Measurements from ENCODE around the gene AFAP1. TPM values are rescaled to one million over a fixed set of nuclear protein-coding genes. Genes with fewer than 3 reads are reported as not detected.

AFAP1 gene
- polyA plus RNA-seq, 1 donor (not counting 4 experiments of a cell fraction or from before 2014, with no cell fraction given): 7.6 TPM

DNA sequence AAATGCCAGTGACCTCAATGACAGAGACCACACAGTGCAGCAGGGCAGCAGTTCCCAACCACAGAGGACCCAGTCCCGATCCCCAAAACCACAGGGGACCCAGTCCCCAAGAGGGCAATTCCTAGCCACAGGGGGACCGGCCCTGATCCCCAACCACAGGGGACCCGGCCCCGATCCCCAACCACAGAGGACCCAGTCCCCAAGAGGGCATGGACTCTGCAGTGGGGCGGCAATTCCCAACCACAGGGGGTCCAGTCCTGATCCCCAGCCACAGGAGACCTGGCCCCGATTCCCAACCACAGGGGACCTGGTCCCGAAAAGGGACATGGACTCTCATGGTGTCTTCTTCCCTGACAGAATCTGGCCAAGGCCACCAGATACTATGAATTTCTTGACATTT is 136.3 kb downstream of the AFAP1 start:
- Histone ChIP-seq H3K9me1 (ENCODE audit: control insufficient read depth, extremely low read depth, insufficient read depth, low read length) (no peaks in the 10 kb centered on the region), H2AFZ (ENCODE audit: control insufficient read depth, low read length) (no peak overlapping the region), H3K9ac (ENCODE audit: control insufficient read depth, extremely low read depth, insufficient read depth, low read length) (no peak overlapping the region), H4K20me1 (ENCODE audit: control insufficient read depth, extremely low read depth, insufficient read depth, low read length) (no peaks in the 10 kb centered on the region), H3K27ac (ENCODE audit: control insufficient read depth, insufficient read depth, low read length) (no peak overlapping the region), H3K4me1 (ENCODE audit: control insufficient read depth, extremely low read depth, insufficient read depth, low read length) (peaks cover 5% of the 10 kb centered on the region), H3K4me3 (ENCODE audit: control insufficient read depth in 2 of 3, extremely low read depth in 1 of 3, insufficient read depth in 2 of 3, low read depth in 1 of 3, low read length in 3 of 3) (no peak overlapping the region), H3K9me3 (ENCODE audit: control insufficient read depth, low read depth, low read length) (peaks cover 12% of the 10 kb centered on the region), H3K4me2 (ENCODE audit: control insufficient read depth, extremely low read depth, insufficient read depth, low read depth, low read length) (no peak overlapping the region), H3K36me3 (ENCODE audit: control insufficient read depth in 2 of 2, extremely low read depth in 1 of 2, insufficient read depth in 2 of 2, low read length in 2 of 2) (peaks cover 29 to 40% of the 10 kb centered on the region in 2 experiments), H3K79me2 (ENCODE audit: control insufficient read depth, insufficient read depth, low read length) (no peaks in the 10 kb centered on the region), H3K27me3 (ENCODE audit: control insufficient read depth, extremely low read depth, insufficient read depth, low read length) (no peaks in the 10 kb centered on the region)
- DNase-seq (ENCODE audit: low read depth, low spot score) (no peak), FAIRE-seq (no peak)
- TF ChIP-seq, protein P1, sequence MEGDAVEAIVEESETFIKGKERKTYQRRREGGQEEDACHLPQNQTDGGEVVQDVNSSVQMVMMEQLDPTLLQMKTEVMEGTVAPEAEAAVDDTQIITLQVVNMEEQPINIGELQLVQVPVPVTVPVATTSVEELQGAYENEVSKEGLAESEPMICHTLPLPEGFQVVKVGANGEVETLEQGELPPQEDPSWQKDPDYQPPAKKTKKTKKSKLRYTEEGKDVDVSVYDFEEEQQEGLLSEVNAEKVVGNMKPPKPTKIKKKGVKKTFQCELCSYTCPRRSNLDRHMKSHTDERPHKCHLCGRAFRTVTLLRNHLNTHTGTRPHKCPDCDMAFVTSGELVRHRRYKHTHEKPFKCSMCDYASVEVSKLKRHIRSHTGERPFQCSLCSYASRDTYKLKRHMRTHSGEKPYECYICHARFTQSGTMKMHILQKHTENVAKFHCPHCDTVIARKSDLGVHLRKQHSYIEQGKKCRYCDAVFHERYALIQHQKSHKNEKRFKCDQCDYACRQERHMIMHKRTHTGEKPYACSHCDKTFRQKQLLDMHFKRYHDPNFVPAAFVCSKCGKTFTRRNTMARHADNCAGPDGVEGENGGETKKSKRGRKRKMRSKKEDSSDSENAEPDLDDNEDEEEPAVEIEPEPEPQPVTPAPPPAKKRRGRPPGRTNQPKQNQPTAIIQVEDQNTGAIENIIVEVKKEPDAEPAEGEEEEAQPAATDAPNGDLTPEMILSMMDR (optimal IDR thresholded peaks at IDR 0.05 in 1 of 3, IDR thresholded peaks at IDR 0.05 in 1 of 3, conservative IDR thresholded peaks at IDR 0.05 in 1 of 3; ENCODE audit: extremely low read depth in 1 of 3, insufficient read depth in 2 of 3, low read length in 3 of 3): no peak
- TF ChIP-seq EZH2 (IDR thresholded peaks at IDR 0.05; ENCODE audit: low read length): no peak
- dilution Hi-C loops (cut with MboI; ENCODE audit: extremely low pct_ligation_motif_present, low sequenced_read_pairs): no loop called here

DNA sequence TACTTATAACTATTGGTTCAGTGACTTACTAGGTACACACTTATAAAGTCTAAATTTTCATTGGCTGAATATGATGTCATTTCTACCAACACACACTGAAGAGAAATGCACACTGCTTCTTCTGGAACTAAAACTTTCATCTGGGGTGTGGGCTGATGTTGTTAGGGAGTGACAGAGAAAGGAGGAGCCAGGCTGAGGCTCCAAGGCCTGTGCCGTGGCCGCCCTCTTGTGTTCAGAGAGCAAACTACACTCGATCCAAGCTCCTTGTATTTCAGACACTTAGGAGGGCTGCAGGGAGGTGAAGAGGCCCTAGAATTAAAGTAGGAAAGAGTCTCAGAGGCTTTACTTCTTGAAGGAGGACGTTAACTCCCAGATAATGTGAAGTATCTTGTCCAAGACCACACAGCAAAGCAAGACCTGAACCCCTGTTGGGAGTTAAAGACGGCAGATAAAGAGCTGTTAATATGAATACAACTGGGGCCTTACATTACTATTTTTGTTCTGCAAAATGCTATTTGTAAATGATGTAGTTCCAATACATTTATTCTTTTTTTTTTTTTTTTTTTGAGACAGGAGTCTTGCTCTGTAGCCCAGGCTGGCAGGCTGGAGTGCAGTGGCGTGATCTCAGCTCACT is 137.5 kb downstream of the AFAP1 start:
- DNase-seq (ENCODE audit: low read depth, low spot score) (peak; percentile 52), FAIRE-seq (peak; percentile 82)
- H3K79me2 ChIP-seq (ENCODE audit: control insufficient read depth, insufficient read depth, low read length): no peaks in the 10 kb centered on the region
- H3K4me1 ChIP-seq (ENCODE audit: control insufficient read depth, extremely low read depth, insufficient read depth, low read length): peaks cover 5% of the 10 kb centered on the region
- no peak overlapping the region for H3K4me3 ChIP-seq (ENCODE audit: control insufficient read depth in 2 of 3, extremely low read depth in 1 of 3, insufficient read depth in 2 of 3, low read depth in 1 of 3, low read length in 3 of 3)
- peaks cover under 1% of the 10 kb centered on the region for H3K9me3 ChIP-seq (ENCODE audit: control insufficient read depth, low read depth, low read length)
- no peaks in the 10 kb centered on the region for H3K27me3 ChIP-seq (ENCODE audit: control insufficient read depth, extremely low read depth, insufficient read depth, low read length)
- no peaks in the 10 kb centered on the region for H4K20me1 ChIP-seq (ENCODE audit: control insufficient read depth, extremely low read depth, insufficient read depth, low read length)
- TF ChIP-seq EZH2 (IDR thresholded peaks at IDR 0.05; ENCODE audit: low read length): no peak
- TF ChIP-seq, protein P1 (optimal IDR thresholded peaks at IDR 0.05 in 1 of 3, IDR thresholded peaks at IDR 0.05 in 1 of 3, conservative IDR thresholded peaks at IDR 0.05 in 1 of 3; ENCODE audit: extremely low read depth in 1 of 3, insufficient read depth in 2 of 3, low read length in 3 of 3): peak; percentile 81 to 96 (median 92)
- H3K36me3 ChIP-seq (ENCODE audit: control insufficient read depth in 2 of 2, extremely low read depth in 1 of 2, insufficient read depth in 2 of 2, low read length in 2 of 2): peaks cover 23 to 36% of the 10 kb centered on the region in 2 experiments
- no peak overlapping the region for H3K27ac ChIP-seq (ENCODE audit: control insufficient read depth, insufficient read depth, low read length)
- dilution Hi-C loops (cut with MboI; ENCODE audit: extremely low pct_ligation_motif_present, low sequenced_read_pairs): no loop called here
- H3K9ac ChIP-seq (ENCODE audit: control insufficient read depth, extremely low read depth, insufficient read depth, low read length): no peak overlapping the region
- H3K4me2 ChIP-seq (ENCODE audit: control insufficient read depth, extremely low read depth, insufficient read depth, low read depth, low read length): no peak overlapping the region
- H3K9me1 ChIP-seq (ENCODE audit: control insufficient read depth, extremely low read depth, insufficient read depth, low read length): no peaks in the 10 kb centered on the region
- no peak overlapping the region for H2AFZ ChIP-seq (ENCODE audit: control insufficient read depth, low read length)
